ENCODE results near the gene ERFE.

Gene ERFE

GRCh38 chr2:238137885-238138284 lies 20.9 kb upstream of the ERFE start:
- no peak for DNase-seq (ENCODE audit: low spot score)

GRCh38 chr2:238138331-238139195 lies 20.2 kb upstream of the ERFE start, which contains the start of gene KLHL30:
TSS of gene KLHL30 (plus strand) at chr2:238138668. CDS start at chr2:238140755, 2,087 bp downstream.
- DNase-seq (ENCODE audit: low spot score): no peak
- TF ChIP-seq CTCF (IDR thresholded peaks at IDR 0.05; ENCODE audit: extremely low read depth, missing control alignments): no peak

More at GRCh38 chr2:238137885-238138284, 20.9 kb upstream of the ERFE start:
- no peak for TF ChIP-seq CTCF (IDR thresholded peaks at IDR 0.05; ENCODE audit: extremely low read depth, missing control alignments)

GRCh38 chr2:238139196-238140039 lies 19.4 kb upstream of the ERFE start:
- peak; percentile 90 for TF ChIP-seq CTCF (IDR thresholded peaks at IDR 0.05; ENCODE audit: extremely low read depth, missing control alignments)
- DNase-seq (ENCODE audit: low spot score): peak; percentile 85

- TF ChIP-seq CTCF (IDR thresholded peaks at IDR 0.05; ENCODE audit: extremely low read depth, missing control alignments): no peak
- DNase-seq (ENCODE audit: low spot score): no peak
Observed at GRCh38 chr2:238140040-238140439, 18.7 kb upstream of the ERFE start.

- no peak for DNase-seq (ENCODE audit: low spot score)
- TF ChIP-seq CTCF (IDR thresholded peaks at IDR 0.05; ENCODE audit: extremely low read depth, missing control alignments): no peak
Observed at GRCh38 chr2:238140721-238141540, 17.8 kb upstream of the ERFE start.

GRCh38 chr2:238141541-238142318 lies 17.0 kb upstream of the ERFE start:
- no peak for TF ChIP-seq CTCF (IDR thresholded peaks at IDR 0.05; ENCODE audit: extremely low read depth, missing control alignments)
- no peak for DNase-seq (ENCODE audit: low spot score)
